ENCODE results near the gene STAT5B. TPM values are rescaled to one million over a fixed set of nuclear protein-coding genes. Genes with fewer than 3 reads are reported as not detected.

STAT5B gene
- total RNA-seq, 1 experiment from 2014 or later = 42.9 TPM

DNA sequence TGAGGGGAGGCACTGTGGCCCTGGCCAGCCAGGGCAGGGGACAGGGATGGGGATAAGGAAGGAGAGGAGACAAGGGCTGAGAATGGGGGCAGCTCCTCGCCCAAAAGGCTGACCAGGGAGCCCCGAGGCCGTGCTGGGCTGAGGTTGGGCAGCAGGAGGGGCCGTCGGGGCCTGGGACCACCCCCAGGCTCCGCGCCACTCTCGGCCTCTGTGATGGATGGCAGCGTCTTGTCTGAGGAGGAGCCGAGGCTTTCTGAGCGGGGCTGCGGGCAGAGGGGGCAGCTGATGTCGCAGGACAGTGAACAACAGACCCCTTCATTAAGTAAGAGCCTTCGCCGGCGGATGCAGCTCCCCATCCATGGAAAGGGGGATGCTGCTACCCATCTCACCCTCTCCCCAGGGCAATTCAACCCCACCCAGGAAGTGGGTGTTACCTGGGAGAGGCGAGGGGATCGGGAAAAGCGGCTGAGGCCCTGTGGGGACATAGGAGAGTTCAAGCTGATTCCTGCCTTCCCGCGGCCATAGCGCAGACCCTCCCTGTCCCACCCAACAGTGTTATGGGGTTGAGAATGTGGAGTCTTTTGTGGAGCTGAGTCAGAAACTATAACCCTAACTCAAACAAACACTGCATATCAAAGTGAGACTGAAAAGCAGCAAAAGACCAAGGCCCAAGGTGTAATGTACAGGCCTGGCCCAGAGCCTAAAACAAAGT is 112.3 kb downstream of the STAT5B start:
- Histone ChIP-seq H3K18ac (ENCODE audit: insufficient read length, low read depth, low read length) (no peak overlapping the region), H3T11ph (ENCODE audit: low read length) (no peak overlapping the region), H3K4me1 (ENCODE audit: insufficient read depth, low read length) (no peaks in the 10 kb centered on the region), H3K9ac (ENCODE audit: extremely low read depth, insufficient read length, low read length) (no peak overlapping the region), H3K4me2 (ENCODE audit: insufficient read depth, insufficient read length, low read length) (no peak overlapping the region), H2BK12ac (ENCODE audit: insufficient read length, low read depth, low read length) (no peak overlapping the region), H3K79me2 (ENCODE audit: insufficient read depth, low read length) (no peaks in the 10 kb centered on the region), H3K56ac (ENCODE audit: insufficient read length, low read depth, low read length) (no peak overlapping the region), H2BK5ac (ENCODE audit: insufficient read length, low read length) (no peak overlapping the region), H3K27me3 (ENCODE audit: insufficient read depth, low read length) (no peaks in the 10 kb centered on the region), H4K5ac (ENCODE audit: insufficient read length, low read depth, low read length) (no peak overlapping the region), H3K9me3 (ENCODE audit: control insufficient read depth, low read depth, low read length) (no peaks in the 10 kb centered on the region), H4K20me1 (ENCODE audit: control insufficient read depth, insufficient read depth, insufficient read length) (no peaks in the 10 kb centered on the region), H3K4ac (ENCODE audit: low read depth, low read length) (no peak overlapping the region), H3K79me1 (ENCODE audit: insufficient read depth, low read depth, low read length, poor library complexity, severe bottlenecking) (no peaks in the 10 kb centered on the region), H2BK20ac (ENCODE audit: low read depth, low read length, poor library complexity, severe bottlenecking) (no peak overlapping the region), H3K27ac (ENCODE audit: insufficient read length, low read depth, low read length) (no peak overlapping the region), H3K14ac (ENCODE audit: insufficient read depth, low read length) (no peak overlapping the region), H2BK120ac (ENCODE audit: low read depth, low read length, poor library complexity, severe bottlenecking) (no peak overlapping the region), H2AFZ (ENCODE audit: low read length) (no peak overlapping the region), H2BK15ac (ENCODE audit: low read depth, low read length) (no peak overlapping the region), H4K8ac (replicated peaks; ENCODE audit: insufficient read length, low read depth, low read length) (no peak overlapping the region), H3K23me2 (ENCODE audit: insufficient read length, low read depth, low read length, poor library complexity, severe bottlenecking) (no peaks in the 10 kb centered on the region), H2AK5ac (ENCODE audit: insufficient read length, low read length) (no peak overlapping the region), H4K91ac (ENCODE audit: insufficient read length, low read depth, low read length) (no peak overlapping the region), H3K23ac (ENCODE audit: insufficient read length, low read depth, low read length) (no peak overlapping the region)
- no peak overlapping the region; a peak in 1 of 7 replicates for H3K27ac Mint-ChIP-seq
- TF ChIP-seq, protein P1, sequence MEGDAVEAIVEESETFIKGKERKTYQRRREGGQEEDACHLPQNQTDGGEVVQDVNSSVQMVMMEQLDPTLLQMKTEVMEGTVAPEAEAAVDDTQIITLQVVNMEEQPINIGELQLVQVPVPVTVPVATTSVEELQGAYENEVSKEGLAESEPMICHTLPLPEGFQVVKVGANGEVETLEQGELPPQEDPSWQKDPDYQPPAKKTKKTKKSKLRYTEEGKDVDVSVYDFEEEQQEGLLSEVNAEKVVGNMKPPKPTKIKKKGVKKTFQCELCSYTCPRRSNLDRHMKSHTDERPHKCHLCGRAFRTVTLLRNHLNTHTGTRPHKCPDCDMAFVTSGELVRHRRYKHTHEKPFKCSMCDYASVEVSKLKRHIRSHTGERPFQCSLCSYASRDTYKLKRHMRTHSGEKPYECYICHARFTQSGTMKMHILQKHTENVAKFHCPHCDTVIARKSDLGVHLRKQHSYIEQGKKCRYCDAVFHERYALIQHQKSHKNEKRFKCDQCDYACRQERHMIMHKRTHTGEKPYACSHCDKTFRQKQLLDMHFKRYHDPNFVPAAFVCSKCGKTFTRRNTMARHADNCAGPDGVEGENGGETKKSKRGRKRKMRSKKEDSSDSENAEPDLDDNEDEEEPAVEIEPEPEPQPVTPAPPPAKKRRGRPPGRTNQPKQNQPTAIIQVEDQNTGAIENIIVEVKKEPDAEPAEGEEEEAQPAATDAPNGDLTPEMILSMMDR (conservative IDR thresholded peaks at IDR 0.05) = no peak
- DNase-seq = no peak
- WGBS (ENCODE audit: extremely low coverage, insufficient read length, low lambda C conversion rate) = no CpG with 5 or more reads among the region's 22 CpGs
- H3K4me1 Mint-ChIP-seq = peaks cover 2 to 4% of the 10 kb centered on the region in 2 experiments; a peak in 3 of 4 replicates
- H3K27me3 Mint-ChIP-seq (ENCODE audit: low read depth) = peaks cover 2% of the 10 kb centered on the region; the same call in 1 of the 2 replicates
- H3K4me3 Mint-ChIP-seq = no peak overlapping the region
- no peaks in the 10 kb centered on the region for H3K9me3 Mint-ChIP-seq
- H3K36me3 Mint-ChIP-seq (ENCODE audit: insufficient read depth in 1 of 3, low read depth in 3 of 3) = no peaks in the 10 kb centered on the region

Data from H9 (cell line).